GM19043 (cell line): ENCODE measurements around the gene PARVB.
"Not testable (repeated sequence)": the region's sequence is repeated elsewhere in the genome, so short reads cannot be mapped to it uniquely, and the experiment has no call there.

ENCODE experiments used
- ATAC-seq: cut with Tn5 transposase; IDR thresholded peaks from one replicate; pipeline ENCODE4 v1.9.1; 2021; ENCODE audit warnings: low read depth; ENCODE audit not compliant: unreplicated experiment

Gene PARVB

DNA sequence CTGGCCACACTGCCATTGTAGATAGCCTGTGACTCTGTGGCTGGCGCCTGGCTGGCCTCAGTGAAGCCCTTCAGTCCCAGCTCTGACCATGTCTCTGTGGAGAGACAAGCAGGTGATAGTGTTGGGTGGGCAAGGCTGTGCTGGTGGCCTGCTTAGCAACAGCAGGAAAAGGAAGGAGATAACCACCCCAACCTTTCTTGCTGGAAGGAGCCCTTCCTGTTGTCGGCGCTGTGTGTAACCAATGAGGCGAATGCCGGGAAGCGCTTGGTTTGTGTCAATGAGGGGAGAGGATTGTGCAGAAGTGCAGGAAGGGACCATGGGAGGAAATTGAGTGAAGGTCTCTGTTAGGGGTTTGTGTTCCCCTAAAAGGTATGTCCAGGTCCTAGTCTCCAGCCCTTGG is 27.3 kb downstream of the PARVB start:
- ATAC-seq = no peak

GRCh38 chr22:44051961-44052360 is 27.9 kb downstream of the PARVB start:
- no peak for ATAC-seq

- ATAC-seq = no peak
These were observed 31.7 kb downstream of the PARVB start for GRCh38 chr22:44055805-44056204.

GRCh38 chr22:44056649-44057048 is 32.5 kb downstream of the PARVB start:
- not testable (repeated sequence) for ATAC-seq

DNA sequence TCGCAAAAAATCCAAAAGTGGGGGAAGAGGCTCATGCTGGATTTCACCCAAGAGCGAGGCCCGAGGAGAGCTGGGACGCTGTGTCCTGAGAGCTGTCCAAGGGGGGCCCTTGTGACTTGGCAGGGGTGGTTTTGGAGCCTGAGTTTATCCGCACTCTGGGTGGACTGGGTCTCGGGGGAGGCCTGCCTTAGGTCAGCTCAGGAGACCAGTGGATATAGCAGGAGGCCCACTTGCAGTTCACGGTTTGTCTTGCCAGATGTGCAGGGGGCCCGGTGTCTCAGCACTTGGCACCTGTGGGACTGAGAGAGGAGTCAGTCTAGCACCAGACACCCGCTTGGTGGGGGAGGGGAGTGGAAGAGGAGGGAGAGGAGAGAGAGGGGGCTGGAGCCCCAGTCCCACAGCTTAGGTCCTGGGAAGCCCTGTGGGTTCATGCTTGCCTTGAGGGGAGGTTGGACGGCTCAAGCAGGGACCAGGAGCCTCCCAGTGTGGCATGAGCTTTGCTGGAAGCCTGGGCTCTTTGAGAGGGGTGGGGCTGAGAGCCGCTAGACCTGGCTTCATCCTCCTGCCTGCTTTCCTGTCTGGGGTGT is 33.4 kb downstream of the PARVB start:
- ATAC-seq = no peak

DNA sequence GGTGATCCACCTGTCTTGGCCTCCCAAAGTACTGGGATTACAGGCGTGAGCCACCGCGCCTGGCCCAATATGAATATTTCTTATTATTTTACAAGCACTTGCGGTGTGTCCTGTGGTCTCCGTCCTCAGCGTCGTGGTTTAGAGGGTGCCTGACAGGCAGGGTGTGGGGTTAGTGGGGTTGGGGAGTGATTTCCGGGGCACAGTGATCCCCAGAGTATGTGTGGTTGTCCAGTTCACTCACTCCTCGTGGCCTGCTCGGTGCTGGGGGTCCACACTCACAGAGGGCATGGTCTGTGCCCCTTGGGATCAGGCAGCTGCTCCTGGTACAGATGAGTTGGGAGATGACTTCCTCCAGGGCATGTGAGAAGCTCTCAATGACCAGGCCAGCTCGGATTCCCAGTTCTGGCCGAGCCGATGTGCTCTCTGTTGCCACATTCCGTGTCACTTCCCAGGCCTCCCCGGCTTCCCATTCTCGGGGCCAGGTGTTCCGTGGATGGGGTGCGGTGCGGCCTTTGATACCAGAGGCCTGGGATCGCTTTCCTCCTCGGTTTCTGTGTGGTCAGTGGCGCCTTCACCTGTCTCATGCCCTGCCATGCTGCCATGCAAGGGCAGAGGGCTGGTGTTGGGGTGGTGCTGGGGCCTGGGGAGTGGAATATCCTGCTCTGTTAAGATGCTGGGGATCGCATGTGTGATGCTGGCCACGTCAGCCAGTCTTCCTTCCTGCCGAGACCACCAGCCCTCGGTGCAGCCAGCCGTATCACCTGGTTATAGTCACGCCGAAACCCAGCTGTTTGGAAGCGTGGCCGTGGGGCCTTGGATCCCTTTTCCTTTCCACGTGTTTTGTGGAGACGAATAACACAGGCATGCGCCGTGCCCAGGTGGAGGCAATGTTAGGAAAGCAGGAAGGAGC is 39.6 kb downstream of the PARVB start:
- ATAC-seq = no peak

DNA sequence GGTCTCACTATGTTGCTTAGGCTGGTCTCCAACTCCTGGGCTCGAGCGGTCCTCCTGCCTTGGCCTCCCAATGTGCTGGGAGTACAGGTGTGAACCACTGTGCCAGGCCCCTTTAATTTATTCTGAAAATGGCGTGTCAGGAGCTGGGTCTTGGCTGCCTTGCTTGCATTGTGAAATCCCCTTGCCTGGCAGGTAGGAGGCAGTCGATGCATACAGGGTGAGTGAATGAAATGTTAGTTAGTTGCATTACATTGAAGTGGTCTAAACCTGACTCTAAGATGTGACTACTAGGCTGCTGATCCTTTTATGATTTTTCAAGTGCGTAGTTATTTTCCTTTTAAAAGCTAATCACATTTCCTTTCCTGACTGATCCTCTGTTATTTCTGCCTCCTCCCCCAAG is 42.9 kb downstream of the PARVB start:
- no peak for ATAC-seq

DNA sequence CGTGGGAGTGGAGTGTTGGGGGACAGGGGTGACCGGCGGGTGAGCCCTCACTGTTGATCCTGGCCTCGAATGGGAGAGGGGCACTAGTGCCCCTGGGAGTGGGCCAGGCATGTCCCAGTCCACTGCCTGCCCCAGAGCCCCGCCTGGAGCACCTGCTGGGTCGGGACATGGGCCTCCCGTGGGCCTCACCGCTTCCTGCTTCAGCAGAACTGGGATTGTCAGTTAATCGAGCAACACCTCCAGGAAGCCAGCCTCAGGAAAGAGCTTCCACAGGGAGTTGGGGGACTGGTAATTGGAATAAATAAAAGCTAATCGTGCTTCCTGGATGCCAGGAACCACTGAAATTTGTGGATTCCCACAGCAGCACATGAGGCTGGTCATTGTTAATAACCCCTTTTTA is 43.8 kb downstream of the PARVB start:
- ATAC-seq = no peak

- ATAC-seq = no peak
These were observed 44.5 kb downstream of the PARVB start for GRCh38 chr22:44068422-44069191.

GRCh38 chr22:44070029-44070428 is 45.9 kb downstream of the PARVB start:
- ATAC-seq = no peak

DNA sequence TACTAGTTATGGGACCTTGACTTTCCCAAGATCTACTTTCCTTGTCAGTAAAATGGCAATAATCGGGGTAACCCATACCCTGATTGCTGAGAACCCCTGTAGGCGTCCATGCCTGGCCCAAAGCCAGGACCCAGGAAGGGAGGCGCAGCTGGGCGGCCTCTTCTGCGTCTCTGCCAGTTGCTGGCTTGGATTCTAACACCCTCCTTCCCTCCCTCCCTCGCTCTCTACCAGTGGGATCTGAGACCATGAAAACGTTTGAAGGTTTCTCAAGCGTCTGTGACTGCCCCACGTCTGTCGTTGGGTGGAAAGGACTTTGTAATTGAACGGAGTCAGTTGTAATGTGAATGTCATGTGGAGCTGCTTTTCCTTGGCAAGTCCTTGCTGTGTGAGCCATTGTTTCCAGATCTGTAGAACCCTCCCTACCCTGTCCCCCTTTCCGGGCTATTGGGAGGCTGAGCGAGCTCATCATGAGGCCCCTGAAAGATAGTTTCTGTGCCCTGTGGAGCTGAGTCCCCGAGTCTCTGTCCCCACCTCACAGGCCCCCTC is 47.8 kb downstream of the PARVB start:
- ATAC-seq = no peak

- ATAC-seq = no peak
These were observed 50.4 kb downstream of the PARVB start for GRCh38 chr22:44074337-44074984.

GRCh38 chr22:44075022-44075421 is 50.9 kb downstream of the PARVB start:
- no peak for ATAC-seq

DNA sequence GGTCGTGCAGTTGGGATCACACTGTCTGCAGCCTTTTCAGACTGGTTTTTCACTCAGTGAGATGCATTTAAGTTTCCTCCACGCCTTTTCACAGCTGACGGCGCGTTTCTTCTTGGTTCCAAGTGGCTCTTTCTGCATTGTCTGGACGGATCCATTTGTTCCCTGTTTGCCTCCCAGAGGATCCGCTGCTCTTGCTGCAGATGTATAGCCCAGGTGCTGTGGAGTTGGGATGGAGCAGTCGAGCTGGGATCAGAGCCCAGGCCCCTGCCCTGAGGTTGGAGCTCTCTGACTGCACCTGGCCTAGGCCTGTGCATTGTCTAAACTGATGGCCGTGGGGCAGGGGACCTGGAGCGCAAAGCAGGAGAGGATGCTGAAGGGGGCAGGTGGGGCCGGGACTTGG is 51.6 kb downstream of the PARVB start:
- ATAC-seq = no peak

GRCh38 chr22:44076825-44077224 is 52.7 kb downstream of the PARVB start:
- no peak for ATAC-seq

- ATAC-seq = no peak
These were observed 57.1 kb downstream of the PARVB start for GRCh38 chr22:44080936-44081861.

- ATAC-seq = no peak
These were observed 58.7 kb downstream of the PARVB start for GRCh38 chr22:44082801-44083200.

GRCh38 chr22:44084044-44084772 is 60.1 kb downstream of the PARVB start:
- ATAC-seq = no peak

GRCh38 chr22:44085743-44086270 is 61.7 kb downstream of the PARVB start:
- ATAC-seq = no peak
